ENCODE measurements around the gene LGALS1. TPM values are rescaled to one million over a fixed set of nuclear protein-coding genes. Genes with fewer than 3 reads are reported as not detected.
A peak's percentile ranks its signal among the peaks of the same experiment; 100 is the strongest.

LGALS1 gene
- polyA plus RNA-seq, 1 of the 3 experiments (the other 2 are of a cell fraction): 12,045 TPM

GRCh38 chr22:37636186-37636948 lies 39.1 kb upstream of the LGALS1 start:
- TF ChIP-seq, protein P1, sequence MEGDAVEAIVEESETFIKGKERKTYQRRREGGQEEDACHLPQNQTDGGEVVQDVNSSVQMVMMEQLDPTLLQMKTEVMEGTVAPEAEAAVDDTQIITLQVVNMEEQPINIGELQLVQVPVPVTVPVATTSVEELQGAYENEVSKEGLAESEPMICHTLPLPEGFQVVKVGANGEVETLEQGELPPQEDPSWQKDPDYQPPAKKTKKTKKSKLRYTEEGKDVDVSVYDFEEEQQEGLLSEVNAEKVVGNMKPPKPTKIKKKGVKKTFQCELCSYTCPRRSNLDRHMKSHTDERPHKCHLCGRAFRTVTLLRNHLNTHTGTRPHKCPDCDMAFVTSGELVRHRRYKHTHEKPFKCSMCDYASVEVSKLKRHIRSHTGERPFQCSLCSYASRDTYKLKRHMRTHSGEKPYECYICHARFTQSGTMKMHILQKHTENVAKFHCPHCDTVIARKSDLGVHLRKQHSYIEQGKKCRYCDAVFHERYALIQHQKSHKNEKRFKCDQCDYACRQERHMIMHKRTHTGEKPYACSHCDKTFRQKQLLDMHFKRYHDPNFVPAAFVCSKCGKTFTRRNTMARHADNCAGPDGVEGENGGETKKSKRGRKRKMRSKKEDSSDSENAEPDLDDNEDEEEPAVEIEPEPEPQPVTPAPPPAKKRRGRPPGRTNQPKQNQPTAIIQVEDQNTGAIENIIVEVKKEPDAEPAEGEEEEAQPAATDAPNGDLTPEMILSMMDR (IDR thresholded peaks at IDR 0.05): peak; percentile 21; the same call in 1 of the 2 replicates
- no peak for TF ChIP-seq ZBTB33 (IDR thresholded peaks at IDR 0.05; ENCODE audit: borderline replicate concordance, low read depth)
- Histone ChIP-seq H3K9me2 (no peaks in the 10 kb centered on the region), H3K36me3 (replicated peaks in 1 of 2; ENCODE audit: control insufficient read depth in 1 of 2, insufficient read depth in 2 of 2, low read length in 1 of 2) (peaks cover 0 to 4% of the 10 kb centered on the region in 2 experiments), H3K4me2 (no peak overlapping the region; the same call in 1 of the 2 replicates), H3K4me1 (ENCODE audit: control insufficient read depth in 1 of 2, insufficient read depth in 2 of 2, low read depth in 1 of 2, low read length in 1 of 2) (peaks cover 27 to 69% of the 10 kb centered on the region in 2 experiments), H3K27ac (ENCODE audit: low read depth in 2 of 2, low read length in 1 of 2) (peak overlapping the region in 1 of 2 experiments; percentile 51; a peak in 1 of 4 replicates), H3K4me3 (ENCODE audit: low read depth in 2 of 2, low read length in 1 of 2) (no peak overlapping the region), H4K20me1 (ENCODE audit: insufficient read depth) (no peaks in the 10 kb centered on the region), H2AFZ (ENCODE audit: low read depth) (no peak overlapping the region), H3K9me3 (no peaks in the 10 kb centered on the region), H3F3A (replicated peaks; ENCODE audit: insufficient read depth) (peaks cover 14% of the 10 kb centered on the region), H3K27me3 (ENCODE audit: insufficient read depth) (no peaks in the 10 kb centered on the region), H3K9ac (no peak overlapping the region), H3K79me2 (ENCODE audit: insufficient read depth) (peaks cover 7% of the 10 kb centered on the region; the same call in 1 of the 2 replicates)
- DNase-seq: no peak
- CTCF ChIA-PET: interaction anchor here (1.1 to 34.3 kb wide), 7 partner anchors 8 to 99 kb away, joined by 4 to 898 read pairs (median 7); partner anchors contain the start of genes LGALS1, NOL12 and PDXP
- WGBS (ENCODE audit: low lambda C conversion rate): 77% methylated on average over 4 of the region's 6 CpGs
- POLR2A ChIA-PET: interaction anchor here (0.7 to 2.8 kb wide), 4 partner anchors 10 to 271 kb away, joined by 3 to 12 read pairs (median 4); partner anchors contain the start of gene PDXP

GRCh38 chr22:37636949-37637273 lies 38.5 kb upstream of the LGALS1 start:
- Histone ChIP-seq H3K4me1 (ENCODE audit: control insufficient read depth in 1 of 2, insufficient read depth in 2 of 2, low read depth in 1 of 2, low read length in 1 of 2) (peaks cover 27 to 69% of the 10 kb centered on the region in 2 experiments), H3K79me2 (ENCODE audit: insufficient read depth) (peaks cover 7% of the 10 kb centered on the region; the same call in 1 of the 2 replicates), H3K9me3 (no peaks in the 10 kb centered on the region), H3K27ac (ENCODE audit: low read depth in 2 of 2, low read length in 1 of 2) (peak overlapping the region in 1 of 2 experiments; percentile 51; a peak in 1 of 4 replicates), H3F3A (replicated peaks; ENCODE audit: insufficient read depth) (peaks cover 18% of the 10 kb centered on the region), H3K27me3 (ENCODE audit: insufficient read depth) (no peaks in the 10 kb centered on the region), H3K4me3 (ENCODE audit: low read depth in 2 of 2, low read length in 1 of 2) (no peak overlapping the region), H4K20me1 (ENCODE audit: insufficient read depth) (no peaks in the 10 kb centered on the region), H2AFZ (ENCODE audit: low read depth) (no peak overlapping the region), H3K36me3 (replicated peaks in 1 of 2; ENCODE audit: control insufficient read depth in 1 of 2, insufficient read depth in 2 of 2, low read length in 1 of 2) (peaks cover 0 to 3% of the 10 kb centered on the region in 2 experiments), H3K4me2 (no peak overlapping the region; the same call in 1 of the 2 replicates), H3K9me2 (no peaks in the 10 kb centered on the region), H3K9ac (no peak overlapping the region)
- no peak for DNase-seq
- WGBS (ENCODE audit: low lambda C conversion rate): 72% methylated on average over 2 of the region's 3 CpGs
- ChIA-PET CTCF (interaction anchor here (1.0 to 34.3 kb wide), 8 partner anchors 9 to 98 kb away, joined by 3 to 898 read pairs (median 6); partner anchors contain the start of genes LGALS1, NOL12 and PDXP), POLR2A (interaction anchor here (1.0 to 2.0 kb wide), 2 partner anchors 10 to 22 kb away, joined by 3 to 6 read pairs; partner anchors contain the start of gene PDXP)
- TF ChIP-seq FOXM1 (IDR thresholded peaks at IDR 0.05; ENCODE audit: low read depth): no peak
- TF ChIP-seq FOSL2 (IDR thresholded peaks at IDR 0.05; ENCODE audit: borderline replicate concordance, low read depth): no peak
- TF ChIP-seq RXRA (IDR thresholded peaks at IDR 0.05; ENCODE audit: borderline replicate concordance, low read depth): no peak
- no peak for TF ChIP-seq SMC3 (IDR thresholded peaks at IDR 0.05; ENCODE audit: low read depth, low read length)
- TF ChIP-seq YY1 (IDR thresholded peaks at IDR 0.05; ENCODE audit: low read depth): no peak
- no peak for TF ChIP-seq PBX3 (IDR thresholded peaks at IDR 0.05)
- no peak for TF ChIP-seq RAD21 (IDR thresholded peaks at IDR 0.05; ENCODE audit: low read length)
- no peak for TF ChIP-seq CHD2 (IDR thresholded peaks at IDR 0.05; ENCODE audit: low read length, partially characterized antibody)
- no peak for TF ChIP-seq TEAD4 (IDR thresholded peaks at IDR 0.05; ENCODE audit: borderline replicate concordance, insufficient read depth)
- TF ChIP-seq FOXJ3 (CRISPR knock-in tag; IDR thresholded peaks at IDR 0.05): no peak
- TF ChIP-seq ELF1 (IDR thresholded peaks at IDR 0.05): no peak
- TF ChIP-seq GABPA (IDR thresholded peaks at IDR 0.05; ENCODE audit: low read depth): no peak
- TF ChIP-seq, protein P2, sequence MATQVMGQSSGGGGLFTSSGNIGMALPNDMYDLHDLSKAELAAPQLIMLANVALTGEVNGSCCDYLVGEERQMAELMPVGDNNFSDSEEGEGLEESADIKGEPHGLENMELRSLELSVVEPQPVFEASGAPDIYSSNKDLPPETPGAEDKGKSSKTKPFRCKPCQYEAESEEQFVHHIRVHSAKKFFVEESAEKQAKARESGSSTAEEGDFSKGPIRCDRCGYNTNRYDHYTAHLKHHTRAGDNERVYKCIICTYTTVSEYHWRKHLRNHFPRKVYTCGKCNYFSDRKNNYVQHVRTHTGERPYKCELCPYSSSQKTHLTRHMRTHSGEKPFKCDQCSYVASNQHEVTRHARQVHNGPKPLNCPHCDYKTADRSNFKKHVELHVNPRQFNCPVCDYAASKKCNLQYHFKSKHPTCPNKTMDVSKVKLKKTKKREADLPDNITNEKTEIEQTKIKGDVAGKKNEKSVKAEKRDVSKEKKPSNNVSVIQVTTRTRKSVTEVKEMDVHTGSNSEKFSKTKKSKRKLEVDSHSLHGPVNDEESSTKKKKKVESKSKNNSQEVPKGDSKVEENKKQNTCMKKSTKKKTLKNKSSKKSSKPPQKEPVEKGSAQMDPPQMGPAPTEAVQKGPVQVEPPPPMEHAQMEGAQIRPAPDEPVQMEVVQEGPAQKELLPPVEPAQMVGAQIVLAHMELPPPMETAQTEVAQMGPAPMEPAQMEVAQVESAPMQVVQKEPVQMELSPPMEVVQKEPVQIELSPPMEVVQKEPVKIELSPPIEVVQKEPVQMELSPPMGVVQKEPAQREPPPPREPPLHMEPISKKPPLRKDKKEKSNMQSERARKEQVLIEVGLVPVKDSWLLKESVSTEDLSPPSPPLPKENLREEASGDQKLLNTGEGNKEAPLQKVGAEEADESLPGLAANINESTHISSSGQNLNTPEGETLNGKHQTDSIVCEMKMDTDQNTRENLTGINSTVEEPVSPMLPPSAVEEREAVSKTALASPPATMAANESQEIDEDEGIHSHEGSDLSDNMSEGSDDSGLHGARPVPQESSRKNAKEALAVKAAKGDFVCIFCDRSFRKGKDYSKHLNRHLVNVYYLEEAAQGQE (IDR thresholded peaks at IDR 0.05; ENCODE audit: low read depth, low read length): no peak
